HG03108 (cell line): ENCODE results near the gene EID2B.

Experiments
- ATAC-seq: cut with Tn5 transposase; IDR thresholded peaks from one replicate; pipeline ENCODE4 v1.9.1; 2021; ENCODE audit warnings: moderate library complexity; ENCODE audit not compliant: unreplicated experiment

The EID2B gene

GRCh38 chr19:39533003-39533512, 406 bp upstream of the EID2B start:
- no peak for ATAC-seq

- ATAC-seq = no peak
Observed at GRCh38 chr19:39531834-39532232, 819 bp downstream of the EID2B start.

- no peak for ATAC-seq
Observed at GRCh38 chr19:39525205-39525604, 7.4 kb downstream of the EID2B start.

GRCh38 chr19:39524495-39524894, 8.2 kb downstream of the EID2B start:
- no peak for ATAC-seq

- no peak for ATAC-seq
Observed at GRCh38 chr19:39520541-39521484, 11.8 kb downstream of the EID2B start.

DNA sequence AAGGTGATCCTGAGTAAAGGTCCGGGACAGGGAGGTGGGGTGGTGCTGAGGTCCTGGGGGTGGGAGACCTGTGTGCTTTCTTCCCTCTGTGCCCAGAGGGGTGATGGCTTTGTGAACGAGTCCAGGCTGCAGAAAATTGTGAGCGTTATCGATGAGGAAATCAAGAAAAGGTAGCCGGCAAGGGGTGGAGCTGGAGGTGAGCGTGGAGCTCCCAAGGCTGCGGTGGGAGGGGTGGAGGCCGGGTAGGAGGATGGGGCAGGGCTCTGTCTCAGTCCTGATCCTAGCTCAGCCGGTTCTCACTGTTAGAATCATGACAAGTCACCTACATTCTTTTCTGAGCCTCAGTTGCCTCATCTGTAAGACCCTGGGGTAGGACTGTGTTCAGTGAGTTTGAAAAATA, 13.7 kb downstream of the EID2B start:
- no peak for ATAC-seq

GRCh38 chr19:39518458-39518857, 14.2 kb downstream of the EID2B start:
- no peak for ATAC-seq

GRCh38 chr19:39517432-39517831, 15.2 kb downstream of the EID2B start:
- ATAC-seq = no peak

- no peak for ATAC-seq
Observed at GRCh38 chr19:39516270-39516669, 16.4 kb downstream of the EID2B start.

DNA sequence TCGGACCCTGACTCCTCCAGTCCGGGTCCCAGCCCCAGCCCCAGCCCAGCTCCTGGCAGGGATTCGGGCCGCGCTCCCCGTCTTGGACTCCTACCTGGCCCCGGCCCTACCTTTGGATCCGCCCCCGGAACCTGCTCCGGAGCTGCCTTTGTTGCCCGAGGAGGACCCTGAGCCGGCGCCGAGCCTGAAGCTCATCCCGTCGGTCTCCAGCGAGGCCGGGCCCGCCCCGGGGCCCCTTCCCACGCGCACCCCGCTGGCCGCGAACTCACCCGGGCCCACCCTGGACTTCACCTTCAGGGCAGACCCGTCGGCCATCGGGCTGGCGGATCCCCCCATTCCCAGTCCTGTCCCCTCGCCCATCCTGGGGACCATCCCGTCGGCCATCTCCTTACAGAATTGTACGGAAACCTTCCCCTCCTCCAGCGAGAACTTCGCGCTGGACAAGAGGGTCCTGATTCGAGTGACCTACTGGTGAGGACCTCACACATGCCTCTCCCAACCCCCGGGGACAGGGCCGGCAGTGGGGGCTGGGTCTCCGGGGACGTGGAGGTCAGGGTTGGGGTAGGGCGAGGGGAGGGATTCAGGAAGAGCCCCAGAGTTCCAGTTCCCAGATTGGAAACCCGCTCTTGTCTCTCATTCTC, 17.0 kb downstream of the EID2B start:
- ATAC-seq = no peak

GRCh38 chr19:39514840-39515550, 17.7 kb downstream of the EID2B start, which contains the start of gene SELENOV:
Gene SELENOV (plus strand): TSS chr19:39515139. CDS start chr19:39515213, 74 bp downstream.
- ATAC-seq = no peak

DNA sequence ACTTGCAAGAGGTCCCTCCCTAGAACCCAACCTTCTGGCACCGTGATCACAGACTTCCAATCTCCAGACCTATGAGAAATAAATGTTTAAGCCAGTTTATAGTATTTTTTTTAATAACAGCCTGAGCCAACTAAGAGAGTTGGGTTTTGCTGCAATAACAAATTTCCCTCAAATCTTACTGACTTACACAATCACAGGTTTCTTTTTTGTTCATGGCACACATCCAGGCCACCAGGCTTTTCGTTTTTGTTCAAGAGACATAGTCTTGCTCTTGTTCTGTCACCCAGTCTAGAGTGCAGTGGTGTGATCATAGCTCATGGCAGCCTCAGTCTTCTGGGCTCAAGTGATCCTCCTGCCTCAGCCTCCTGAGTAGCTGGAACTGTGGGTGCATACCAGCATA, 19.7 kb downstream of the EID2B start:
- no peak for ATAC-seq

DNA sequence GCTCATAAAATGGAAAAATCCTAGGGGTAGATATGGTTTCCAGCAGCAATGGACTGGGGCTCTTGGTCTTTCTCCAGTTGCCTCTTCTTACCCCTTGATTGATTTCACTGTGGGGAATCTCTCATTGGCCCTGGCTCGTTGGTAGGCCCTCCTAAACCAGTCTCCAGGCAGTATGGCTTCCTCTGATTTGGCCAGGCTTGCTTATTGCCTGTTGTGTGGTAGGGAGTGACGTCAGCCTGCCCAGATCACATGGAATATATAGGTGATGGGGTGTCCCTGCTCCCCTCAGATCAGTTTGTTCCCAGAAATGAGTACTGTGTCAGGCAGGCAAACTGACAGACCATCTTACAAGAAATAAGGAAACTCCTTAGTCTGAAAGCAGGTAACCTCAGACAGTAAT, 23.4 kb downstream of the EID2B start:
- ATAC-seq = no peak

DNA sequence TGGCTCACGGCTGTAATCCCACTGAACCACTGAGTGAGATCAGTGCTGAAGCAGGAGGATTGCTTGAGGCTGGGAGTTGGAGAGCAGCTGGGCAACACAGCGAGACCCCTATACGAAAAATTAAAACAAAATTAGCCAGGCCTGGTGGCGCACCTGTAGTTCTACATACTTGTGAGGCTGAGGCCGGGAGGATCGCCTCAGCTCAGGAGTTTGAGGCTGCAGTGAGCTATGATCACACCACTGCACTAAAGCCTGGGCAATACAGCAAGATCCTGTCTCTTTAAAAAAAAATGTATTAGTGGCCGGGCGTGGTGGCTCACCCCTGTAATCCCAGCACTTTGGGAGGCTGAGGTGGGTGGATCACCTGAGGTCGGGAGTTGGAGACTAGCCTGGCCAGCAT, 24.0 kb downstream of the EID2B start:
- no peak for ATAC-seq

DNA sequence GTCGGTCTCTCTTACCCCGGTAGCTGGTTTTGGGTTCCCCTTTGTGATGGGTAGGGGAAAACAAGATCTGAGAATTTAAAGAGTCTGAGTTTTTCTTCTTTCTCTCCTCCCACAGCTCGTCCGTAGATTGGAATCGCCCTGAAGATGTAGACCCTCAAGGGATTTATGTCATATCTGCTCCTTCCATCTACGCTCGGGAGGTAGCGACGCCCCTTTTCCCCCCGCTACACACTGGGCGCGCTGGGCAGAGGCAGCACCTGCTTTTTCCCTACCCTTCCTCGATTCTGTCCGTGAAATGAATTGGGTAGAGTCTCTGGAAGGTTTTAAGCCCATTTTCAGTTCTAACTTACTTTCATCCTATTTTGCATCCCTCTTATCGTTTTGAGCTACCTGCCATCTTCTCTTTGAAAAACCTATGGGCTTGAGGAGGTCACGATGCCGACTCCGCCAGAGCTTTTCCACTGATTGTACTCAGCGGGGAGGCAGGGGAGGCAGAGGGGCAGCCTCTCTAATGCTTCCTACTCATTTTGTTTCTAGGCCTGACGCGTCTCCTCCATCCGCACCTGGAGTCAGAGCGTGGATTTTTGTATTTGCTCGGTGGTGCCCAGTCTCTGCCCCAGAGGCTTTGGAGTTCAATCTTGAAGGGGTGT, 24.8 kb downstream of the EID2B start:
- ATAC-seq = no peak

- peak; percentile 49 for ATAC-seq
Observed at GRCh38 chr19:39506944-39507714, 25.5 kb downstream of the EID2B start.

- ATAC-seq = no peak
Observed at GRCh38 chr19:39506598-39506943, 26.1 kb downstream of the EID2B start.

GRCh38 chr19:39502640-39503417, 29.8 kb downstream of the EID2B start:
- ATAC-seq = no peak

DNA sequence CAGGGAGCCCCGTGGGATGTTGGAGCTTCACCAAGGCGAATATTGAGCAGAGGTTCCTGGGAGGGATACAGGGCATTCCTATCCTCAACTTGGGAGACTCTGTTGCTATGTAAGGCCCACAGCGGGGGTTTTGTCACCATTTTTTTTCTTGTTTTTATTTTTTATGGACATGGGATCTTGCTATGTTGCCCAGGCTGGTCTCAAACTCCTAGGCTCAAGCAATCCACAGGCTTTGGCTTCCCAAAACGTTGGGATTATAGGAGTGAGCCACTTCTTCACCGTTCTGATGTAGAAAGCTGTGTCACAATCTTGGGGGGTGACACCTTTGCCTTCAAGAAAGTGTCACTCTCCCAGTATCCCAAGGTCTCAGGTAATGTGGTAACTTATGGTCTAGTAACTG, 31.3 kb downstream of the EID2B start:
- ATAC-seq = no peak
